H9 (cell line): ENCODE measurements around the gene NUAK2. TPM values are rescaled to one million over a fixed set of nuclear protein-coding genes. Genes with fewer than 3 reads are reported as not detected.
A peak's percentile ranks its signal among the peaks of the same experiment; 100 is the strongest.

Experiments used
- DNase-seq: peaks from one replicate; pipeline ENCODE4 v3.0.0-alpha.2; 2017
- H2AFZ ChIP-seq: one replicate; pipeline ENCODE4 v1.6.1; 2013; ENCODE audit warnings: mild to moderate bottlenecking, low read length, control low read depth, moderate library complexity
- H2AK5ac ChIP-seq: 2 replicates; pipeline ENCODE4 v1.6.1; 2013; ENCODE audit warnings: low read length, control low read depth, mixed read lengths; ENCODE audit not compliant: insufficient read length
- H2BK120ac ChIP-seq: one replicate; pipeline ENCODE4 v1.6.1; 2013; ENCODE audit warnings: low read depth, mild to moderate bottlenecking, low read length, control low read depth, inconsistent platforms; ENCODE audit not compliant: poor library complexity, severe bottlenecking
- H2BK12ac ChIP-seq: 2 replicates; pipeline ENCODE4 v1.6.1; 2013; ENCODE audit warnings: low read length, control low read depth, mixed read lengths, low read depth; ENCODE audit not compliant: insufficient read length
- H2BK15ac ChIP-seq: 2 replicates; pipeline ENCODE4 v1.6.1; 2013; ENCODE audit warnings: low read depth, low read length, control low read depth
- H2BK20ac ChIP-seq: one replicate; pipeline ENCODE4 v1.6.1; 2013; ENCODE audit warnings: low read depth, mild to moderate bottlenecking, low read length, control low read depth, inconsistent platforms; ENCODE audit not compliant: poor library complexity, severe bottlenecking
- H2BK5ac ChIP-seq: 2 replicates; pipeline ENCODE4 v1.6.1; 2013; ENCODE audit warnings: low read length, control low read depth, mixed read lengths; ENCODE audit not compliant: insufficient read length
- H3K14ac ChIP-seq: 2 replicates; pipeline ENCODE4 v1.6.1; 2013; ENCODE audit warnings: low read length, control low read depth; ENCODE audit not compliant: insufficient read depth
- H3K18ac ChIP-seq: 2 replicates; pipeline ENCODE4 v1.6.1; 2013; ENCODE audit warnings: low read depth, mild to moderate bottlenecking, mixed read lengths, low read length, control low read depth; ENCODE audit not compliant: insufficient read length
- H3K23ac ChIP-seq: 2 replicates; pipeline ENCODE4 v1.6.1; 2013; ENCODE audit warnings: low read length, control low read depth, mixed read lengths, low read depth; ENCODE audit not compliant: insufficient read length
- H3K23me2 ChIP-seq: 2 replicates; pipeline ENCODE4 v1.6.1; 2013; ENCODE audit warnings: low read depth, mild to moderate bottlenecking, mixed read lengths, low read length, control low read depth; ENCODE audit not compliant: insufficient read length, poor library complexity, severe bottlenecking
- H3K27ac ChIP-seq: 2 replicates; pipeline ENCODE4 v1.5.1; 2013; ENCODE audit warnings: low read length, control low read depth, mixed read lengths, low read depth; ENCODE audit not compliant: insufficient read length
- H3K27me3 ChIP-seq: 2 replicates; pipeline ENCODE4 v1.6.1; 2013; ENCODE audit warnings: low read length, control low read depth, inconsistent platforms; ENCODE audit not compliant: insufficient read depth
- H3K4ac ChIP-seq: 2 replicates; pipeline ENCODE4 v1.6.1; 2013; ENCODE audit warnings: low read depth, mild to moderate bottlenecking, control low read depth, inconsistent platforms, low read length, moderate library complexity
- H3K4me1 ChIP-seq: 2 replicates; pipeline ENCODE4 v1.6.1; 2013; ENCODE audit warnings: low read length, control low read depth, inconsistent platforms; ENCODE audit not compliant: insufficient read depth
- H3K4me2 ChIP-seq: 2 replicates; pipeline ENCODE4 v1.6.1; 2013; ENCODE audit warnings: low read length, control low read depth, mixed read lengths; ENCODE audit not compliant: insufficient read length, insufficient read depth
- H3K56ac ChIP-seq: 2 replicates; pipeline ENCODE4 v1.6.1; 2013; ENCODE audit warnings: low read depth, mild to moderate bottlenecking, mixed read lengths, low read length, control low read depth; ENCODE audit not compliant: insufficient read length
- H3K79me1 ChIP-seq: 2 replicates; pipeline ENCODE4 v1.6.1; 2013; ENCODE audit warnings: low read depth, mild to moderate bottlenecking, moderate library complexity, low read length, control low read depth, inconsistent platforms; ENCODE audit not compliant: insufficient read depth, poor library complexity, severe bottlenecking
- H3K79me2 ChIP-seq: 2 replicates; pipeline ENCODE4 v1.6.1; 2013; ENCODE audit warnings: low read length, control low read depth, inconsistent platforms; ENCODE audit not compliant: insufficient read depth
- H3K9ac ChIP-seq: 2 replicates; pipeline ENCODE4 v1.6.1; 2013; ENCODE audit warnings: low read length, control low read depth, mixed read lengths; ENCODE audit not compliant: insufficient read length; ENCODE audit errors: extremely low read depth
- H3K9me3 ChIP-seq: one replicate; pipeline ENCODE4 v1.6.1; 2013; ENCODE audit warnings: low read depth, low read length, inconsistent platforms; ENCODE audit not compliant: control insufficient read depth
- H3T11ph ChIP-seq: one replicate; pipeline ENCODE4 v1.6.1; 2013; ENCODE audit warnings: mild to moderate bottlenecking, low read length, control low read depth, inconsistent platforms
- H4K20me1 ChIP-seq: one replicate; pipeline ENCODE4 v1.6.1; 2013; ENCODE audit not compliant: control insufficient read depth, insufficient read length, insufficient read depth
- H4K5ac ChIP-seq: 2 replicates; pipeline ENCODE4 v1.6.1; 2013; ENCODE audit warnings: low read depth, mild to moderate bottlenecking, mixed read lengths, low read length, control low read depth; ENCODE audit not compliant: insufficient read length
- H4K8ac ChIP-seq: replicated peaks from 2 replicates; pipeline ENCODE4 v1.6.1; 2013; ENCODE audit warnings: low read length, control low read depth, mixed read lengths, low read depth; ENCODE audit not compliant: insufficient read length
- H4K91ac ChIP-seq: 2 replicates; pipeline ENCODE4 v1.6.1; 2013; ENCODE audit warnings: low read depth, mild to moderate bottlenecking, moderate library complexity, mixed read lengths, low read length, control low read depth; ENCODE audit not compliant: insufficient read length
- H3K27ac Mint-ChIP-seq, 3 experiments: 2 replicates in 2 of 3; 3 replicates in 1 of 3; pipeline ENCODE4 v1.8.0; 2020 to 2021; ENCODE audit warnings: mixed read lengths in 3 of 3, mild to moderate bottlenecking in 1 of 3, moderate library complexity in 1 of 3
- H3K27me3 Mint-ChIP-seq: 2 replicates; pipeline ENCODE4 v1.8.0; 2021; ENCODE audit warnings: low read depth, mild to moderate bottlenecking, moderate library complexity, mixed read lengths
- H3K36me3 Mint-ChIP-seq, 3 experiments: 2 replicates in 2 of 3; 3 replicates in 1 of 3; pipeline ENCODE4 v1.8.0; 2020 to 2021; ENCODE audit warnings: low read depth in 3 of 3, mixed read lengths in 3 of 3; ENCODE audit not compliant: insufficient read depth in 1 of 3
- H3K4me1 Mint-ChIP-seq, 2 experiments: 2 replicates each; pipeline ENCODE4 v1.8.0; 2020; ENCODE audit warnings: mixed read lengths in 2 of 2
- H3K4me3 Mint-ChIP-seq, 2 experiments: 2 replicates in 1 of 2; 3 replicates in 1 of 2; pipeline ENCODE4 v1.8.0; 2020 to 2021; ENCODE audit warnings: mild to moderate bottlenecking in 2 of 2, mixed read lengths in 2 of 2, moderate library complexity in 1 of 2
- H3K9me3 Mint-ChIP-seq, 2 experiments: 2 replicates in 1 of 2; 3 replicates in 1 of 2; pipeline ENCODE4 v1.8.0; 2020; ENCODE audit warnings: mild to moderate bottlenecking in 2 of 2, mixed read lengths in 2 of 2, moderate library complexity in 1 of 2
- WGBS: extraction: QIAGEN DNeasy Blood & Tissue Kit; methylation state at CpG from one replicate; pipeline ENCODE4 v1.1.7; 2013; ENCODE audit warnings: missing lambda C conversion rate, low lambda C conversion rate, mixed read lengths; ENCODE audit not compliant: insufficient read length; ENCODE audit errors: extremely low coverage; 5-methylcytosine and 5-hydroxymethylcytosine counted together
- total RNA-seq: library from RNA; stranded (reverse); gene quantifications from 2 replicates; pipeline ENCODE4 v1.2.1, GENCODE V29; 2021
- TF ChIP-seq, protein P1 (sequence below): fragments of 200-600 bp; sonication (generic); conservative IDR thresholded peaks from 3 replicates; pipeline ENCODE4 v1.8.0; 2021; ENCODE audit warnings: antibody characterized with exemption, mild to moderate bottlenecking

Gene NUAK2
- total RNA-seq, 1 experiment from 2014 or later, result 15.4 TPM

DNA sequence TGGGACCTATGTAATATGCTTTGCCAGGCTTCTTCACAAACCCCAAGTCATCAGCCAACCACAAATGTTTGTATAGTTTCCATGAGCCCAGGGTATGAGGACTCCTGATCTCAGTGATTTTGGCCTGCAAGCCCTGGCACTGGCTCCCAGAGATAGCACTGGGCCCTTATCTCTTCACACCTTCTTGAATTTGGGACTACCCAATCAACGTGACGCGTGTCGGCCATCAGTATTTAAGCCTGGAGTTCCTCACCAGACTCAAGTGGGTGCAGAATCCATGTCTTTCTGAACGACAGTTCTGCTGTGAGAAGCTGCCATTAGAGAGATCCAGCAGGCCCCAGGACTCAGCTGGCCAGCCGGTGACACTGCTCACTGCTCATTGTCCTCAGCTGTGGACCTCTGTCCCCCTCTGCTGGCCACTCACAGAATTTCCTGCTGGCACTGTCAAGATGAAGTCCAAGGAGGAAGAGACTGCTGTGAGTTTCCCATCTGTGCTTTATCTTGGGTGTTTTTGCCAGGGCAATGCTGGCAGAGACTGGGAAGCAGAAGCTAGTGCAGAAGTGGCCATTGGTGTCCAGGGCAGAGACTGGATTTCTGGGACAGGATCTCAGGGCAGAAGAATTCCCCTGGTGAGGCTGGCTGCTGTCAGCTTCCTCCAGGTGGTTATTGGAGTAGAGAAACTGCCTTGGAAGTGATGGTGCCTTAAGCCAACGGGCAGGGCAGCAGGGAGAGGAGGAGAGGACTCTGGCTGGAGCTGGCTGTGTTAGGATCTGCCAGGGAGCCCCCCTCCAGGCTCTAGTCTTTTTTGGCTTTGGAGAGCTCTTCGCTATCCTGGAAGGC, 65.4 kb downstream of the NUAK2 start:
- no peaks in the 10 kb centered on the region for H3K27me3 Mint-ChIP-seq
- no peak overlapping the region for H3K56ac ChIP-seq
- no peak overlapping the region for H3K14ac ChIP-seq
- H2BK120ac ChIP-seq, result no peak overlapping the region
- H3K27me3 ChIP-seq, result no peaks in the 10 kb centered on the region
- H2AFZ ChIP-seq, result no peak overlapping the region
- H4K20me1 ChIP-seq, result no peaks in the 10 kb centered on the region
- TF ChIP-seq, protein P1, sequence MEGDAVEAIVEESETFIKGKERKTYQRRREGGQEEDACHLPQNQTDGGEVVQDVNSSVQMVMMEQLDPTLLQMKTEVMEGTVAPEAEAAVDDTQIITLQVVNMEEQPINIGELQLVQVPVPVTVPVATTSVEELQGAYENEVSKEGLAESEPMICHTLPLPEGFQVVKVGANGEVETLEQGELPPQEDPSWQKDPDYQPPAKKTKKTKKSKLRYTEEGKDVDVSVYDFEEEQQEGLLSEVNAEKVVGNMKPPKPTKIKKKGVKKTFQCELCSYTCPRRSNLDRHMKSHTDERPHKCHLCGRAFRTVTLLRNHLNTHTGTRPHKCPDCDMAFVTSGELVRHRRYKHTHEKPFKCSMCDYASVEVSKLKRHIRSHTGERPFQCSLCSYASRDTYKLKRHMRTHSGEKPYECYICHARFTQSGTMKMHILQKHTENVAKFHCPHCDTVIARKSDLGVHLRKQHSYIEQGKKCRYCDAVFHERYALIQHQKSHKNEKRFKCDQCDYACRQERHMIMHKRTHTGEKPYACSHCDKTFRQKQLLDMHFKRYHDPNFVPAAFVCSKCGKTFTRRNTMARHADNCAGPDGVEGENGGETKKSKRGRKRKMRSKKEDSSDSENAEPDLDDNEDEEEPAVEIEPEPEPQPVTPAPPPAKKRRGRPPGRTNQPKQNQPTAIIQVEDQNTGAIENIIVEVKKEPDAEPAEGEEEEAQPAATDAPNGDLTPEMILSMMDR, result peak; percentile 96
- H4K91ac ChIP-seq, result no peak overlapping the region
- peak overlapping the region in 1 of 3 experiments; percentile 60; a peak in 1 of 7 replicates for H3K27ac Mint-ChIP-seq
- no peaks in the 10 kb centered on the region for H3K79me1 ChIP-seq
- no peaks in the 10 kb centered on the region for H3K36me3 Mint-ChIP-seq
- H3K18ac ChIP-seq, result no peak overlapping the region
- H2BK15ac ChIP-seq, result no peak overlapping the region
- DNase-seq, result peak; percentile 90
- no peak overlapping the region for H4K8ac ChIP-seq
- H3K4me1 ChIP-seq, result peaks cover 3% of the 10 kb centered on the region; the same call in 1 of the 2 replicates
- H3K4me3 Mint-ChIP-seq, result no peak overlapping the region; a peak in 1 of 5 replicates
- H3K9me3 Mint-ChIP-seq, result no peaks in the 10 kb centered on the region
- H3K23me2 ChIP-seq, result no peaks in the 10 kb centered on the region
- H3K23ac ChIP-seq, result no peak overlapping the region
- H2BK12ac ChIP-seq, result no peak overlapping the region
- no peak overlapping the region for H2BK5ac ChIP-seq
- no peaks in the 10 kb centered on the region for H3K9me3 ChIP-seq
- H3K4me1 Mint-ChIP-seq, result peaks cover 29% of the 10 kb centered on the region in 2 experiments
- no peak overlapping the region for H3K4ac ChIP-seq
- no peaks in the 10 kb centered on the region for H3K79me2 ChIP-seq
- H3T11ph ChIP-seq, result no peak overlapping the region
- no peak overlapping the region for H3K4me2 ChIP-seq
- H4K5ac ChIP-seq, result no peak overlapping the region
- H2BK20ac ChIP-seq, result no peak overlapping the region
- no CpG with 5 or more reads among the region's 8 CpGs for WGBS
- no peak overlapping the region for H3K27ac ChIP-seq
- no peak overlapping the region for H2AK5ac ChIP-seq
- no peak overlapping the region for H3K9ac ChIP-seq

Other genes starting within 250 kb of the NUAK2 start
- gene TMEM81, start 237.3 kb downstream of the NUAK2 start, total RNA-seq, result 2.8 and 3.0 TPM in 2 replicates
- gene RBBP5, start 199.8 kb downstream of the NUAK2 start, total RNA-seq, result 17.3 and 18.3 TPM in 2 replicates
- 7.7 and 8.5 TPM in 2 replicates for gene DSTYK, start 110.0 kb downstream of the NUAK2 start, total RNA-seq
- gene TMCC2, start 93.8 kb downstream of the NUAK2 start, total RNA-seq, result 11.3 and 11.7 TPM in 2 replicates
- 0.96 and 1.0 TPM in 2 replicates for gene KLHDC8A, start 35.2 kb upstream of the NUAK2 start, total RNA-seq
- gene LEMD1, start 100.3 kb upstream of the NUAK2 start, total RNA-seq, result 11.8 and 11.9 TPM in 2 replicates
- 3.8 and 4.0 TPM in 2 replicates for gene BLACAT1, start 134.3 kb upstream of the NUAK2 start, total RNA-seq
- gene CDK18, start 182.9 kb upstream of the NUAK2 start, total RNA-seq, result 34.6 and 38.5 TPM in 2 replicates